Measurements from ENCODE around the gene ADK. TPM values are rescaled to one million over a fixed set of nuclear protein-coding genes. Genes with fewer than 3 reads are reported as not detected.
"Not testable (repeated sequence)": the region's sequence is repeated elsewhere in the genome, so short reads cannot be mapped to it uniquely, and the experiment has no call there.

The ADK gene
- total RNA-seq, 1 donor from 2014 or later = 62.0 TPM

GRCh38 chr10:74343804-74344203, 192.8 kb downstream of the ADK start:
- Mint-ChIP-seq H3K4me3 (ENCODE audit: unreplicated experiment) (no peak overlapping the region), H3K9me3 (ENCODE audit: unreplicated experiment) (peaks cover 8% of the 10 kb centered on the region), H3K27ac (ENCODE audit: unreplicated experiment) (no peak overlapping the region), H3K27me3 (ENCODE audit: low read depth, unreplicated experiment) (no peaks in the 10 kb centered on the region), H3K4me1 (ENCODE audit: low read depth, unreplicated experiment) (peaks cover 1% of the 10 kb centered on the region), H3K36me3 (ENCODE audit: low read depth, unreplicated experiment) (peaks cover 27% of the 10 kb centered on the region)
- no peak overlapping the region for H3K4me3 ChIP-seq (ENCODE audit: insufficient read depth, low read depth, low read length)
- H3K27ac ChIP-seq (ENCODE audit: low read depth, low read length) = no peak overlapping the region
- no peak overlapping the region for H2AFZ ChIP-seq (ENCODE audit: low read depth, low read length)
- H3K9me3 ChIP-seq (ENCODE audit: insufficient read depth, low read depth, low read length) = no peaks in the 10 kb centered on the region
- no peak for FAIRE-seq
- no peaks in the 10 kb centered on the region for H3K27me3 ChIP-seq (ENCODE audit: insufficient read depth, low read length)
- DNase-seq (ENCODE audit: low read depth) = no peak
- H3K4me2 ChIP-seq (ENCODE audit: low read length) = no peak overlapping the region
- H3K36me3 ChIP-seq (ENCODE audit: insufficient read depth, low read length) = peaks cover 2% of the 10 kb centered on the region
- no peaks in the 10 kb centered on the region for H3K4me1 ChIP-seq (ENCODE audit: insufficient read depth, low read length)
- H3K79me2 ChIP-seq (ENCODE audit: insufficient read depth, low read length) = peaks cover 4% of the 10 kb centered on the region
- no peaks in the 10 kb centered on the region for H4K20me1 ChIP-seq (ENCODE audit: insufficient read depth, low read length)
- no peak for TF ChIP-seq EZH2 (IDR thresholded peaks at IDR 0.05; ENCODE audit: insufficient read depth, low read length)
- TF ChIP-seq, protein P1, sequence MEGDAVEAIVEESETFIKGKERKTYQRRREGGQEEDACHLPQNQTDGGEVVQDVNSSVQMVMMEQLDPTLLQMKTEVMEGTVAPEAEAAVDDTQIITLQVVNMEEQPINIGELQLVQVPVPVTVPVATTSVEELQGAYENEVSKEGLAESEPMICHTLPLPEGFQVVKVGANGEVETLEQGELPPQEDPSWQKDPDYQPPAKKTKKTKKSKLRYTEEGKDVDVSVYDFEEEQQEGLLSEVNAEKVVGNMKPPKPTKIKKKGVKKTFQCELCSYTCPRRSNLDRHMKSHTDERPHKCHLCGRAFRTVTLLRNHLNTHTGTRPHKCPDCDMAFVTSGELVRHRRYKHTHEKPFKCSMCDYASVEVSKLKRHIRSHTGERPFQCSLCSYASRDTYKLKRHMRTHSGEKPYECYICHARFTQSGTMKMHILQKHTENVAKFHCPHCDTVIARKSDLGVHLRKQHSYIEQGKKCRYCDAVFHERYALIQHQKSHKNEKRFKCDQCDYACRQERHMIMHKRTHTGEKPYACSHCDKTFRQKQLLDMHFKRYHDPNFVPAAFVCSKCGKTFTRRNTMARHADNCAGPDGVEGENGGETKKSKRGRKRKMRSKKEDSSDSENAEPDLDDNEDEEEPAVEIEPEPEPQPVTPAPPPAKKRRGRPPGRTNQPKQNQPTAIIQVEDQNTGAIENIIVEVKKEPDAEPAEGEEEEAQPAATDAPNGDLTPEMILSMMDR (IDR thresholded peaks at IDR 0.05; ENCODE audit: insufficient read depth, low read depth, low read length) = no peak
- H3K9ac ChIP-seq (ENCODE audit: low read length) = no peak overlapping the region

DNA sequence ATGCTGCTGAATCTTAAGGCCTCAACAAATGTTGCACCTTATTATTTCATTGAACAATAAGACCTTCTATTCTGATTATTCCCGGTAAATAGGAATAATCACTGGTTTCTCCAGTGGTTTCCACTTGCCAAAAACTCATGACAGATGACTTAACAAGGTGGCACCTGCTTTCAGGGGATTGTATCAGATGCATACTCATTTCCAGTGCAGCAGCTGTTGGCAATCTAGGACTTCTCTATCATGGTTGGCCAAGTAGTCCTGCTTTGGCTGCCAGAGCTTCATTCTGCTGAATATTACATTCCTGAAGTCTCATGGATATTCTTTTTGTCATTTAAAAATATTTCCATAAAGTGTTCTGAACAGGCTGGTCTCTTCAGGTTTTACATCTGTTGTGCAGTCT, 193.3 kb downstream of the ADK start:
- H3K36me3 ChIP-seq (ENCODE audit: insufficient read depth, low read length) = peaks cover 2% of the 10 kb centered on the region
- no peaks in the 10 kb centered on the region for H3K27me3 Mint-ChIP-seq (ENCODE audit: low read depth, unreplicated experiment)
- no peak overlapping the region for H3K9ac ChIP-seq (ENCODE audit: low read length)
- H3K4me1 ChIP-seq (ENCODE audit: insufficient read depth, low read length) = no peaks in the 10 kb centered on the region
- no peak for TF ChIP-seq EZH2 (IDR thresholded peaks at IDR 0.05; ENCODE audit: insufficient read depth, low read length)
- TF ChIP-seq, protein P1 (IDR thresholded peaks at IDR 0.05; ENCODE audit: insufficient read depth, low read depth, low read length) = no peak
- H3K36me3 Mint-ChIP-seq (ENCODE audit: low read depth, unreplicated experiment) = peaks cover 30% of the 10 kb centered on the region
- DNase-seq (ENCODE audit: low read depth) (no peak), FAIRE-seq (no peak)
- H3K4me3 ChIP-seq (ENCODE audit: insufficient read depth, low read depth, low read length) = no peak overlapping the region
- H3K4me3 Mint-ChIP-seq (ENCODE audit: unreplicated experiment) = no peak overlapping the region
- H2AFZ ChIP-seq (ENCODE audit: low read depth, low read length) = no peak overlapping the region
- peaks cover 4% of the 10 kb centered on the region for H3K79me2 ChIP-seq (ENCODE audit: insufficient read depth, low read length)
- peaks cover 8% of the 10 kb centered on the region for H3K9me3 Mint-ChIP-seq (ENCODE audit: unreplicated experiment)
- no peak overlapping the region for H3K27ac ChIP-seq (ENCODE audit: low read depth, low read length)
- H3K27me3 ChIP-seq (ENCODE audit: insufficient read depth, low read length) = no peaks in the 10 kb centered on the region
- no peak overlapping the region for H3K27ac Mint-ChIP-seq (ENCODE audit: unreplicated experiment)
- no peaks in the 10 kb centered on the region for H3K9me3 ChIP-seq (ENCODE audit: insufficient read depth, low read depth, low read length)
- no peak overlapping the region for H3K4me2 ChIP-seq (ENCODE audit: low read length)
- peaks cover 1% of the 10 kb centered on the region for H3K4me1 Mint-ChIP-seq (ENCODE audit: low read depth, unreplicated experiment)
- no peaks in the 10 kb centered on the region for H4K20me1 ChIP-seq (ENCODE audit: insufficient read depth, low read length)

DNA sequence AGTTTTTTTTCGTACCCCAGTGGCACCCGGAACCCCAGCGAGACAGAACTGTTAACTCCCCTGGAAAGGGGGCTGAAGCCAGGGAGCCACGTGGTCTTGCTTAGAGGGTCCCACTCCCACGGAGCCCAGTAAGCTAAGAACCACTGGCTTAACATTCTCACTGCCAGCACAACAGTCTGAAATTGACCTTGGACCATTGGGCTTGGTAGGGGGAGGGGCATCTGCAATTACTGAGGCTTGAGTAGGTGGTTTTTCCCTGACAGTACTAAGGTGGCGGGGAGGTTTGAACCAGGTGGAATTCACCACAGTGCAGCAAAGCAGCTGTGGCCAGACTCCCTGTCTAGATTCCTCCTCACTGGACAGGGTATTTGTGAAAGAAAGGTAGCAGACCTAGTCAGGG, 196.5 kb downstream of the ADK start:
- Histone ChIP-seq H3K4me2 (ENCODE audit: low read length) (no peak overlapping the region), H3K36me3 (ENCODE audit: insufficient read depth, low read length) (peaks cover 2% of the 10 kb centered on the region), H3K79me2 (ENCODE audit: insufficient read depth, low read length) (peaks cover 4% of the 10 kb centered on the region), H3K9me3 (ENCODE audit: insufficient read depth, low read depth, low read length) (no peaks in the 10 kb centered on the region), H3K4me3 (ENCODE audit: insufficient read depth, low read depth, low read length) (no peak overlapping the region), H3K27me3 (ENCODE audit: insufficient read depth, low read length) (no peaks in the 10 kb centered on the region), H2AFZ (ENCODE audit: low read depth, low read length) (no peak overlapping the region), H3K27ac (ENCODE audit: low read depth, low read length) (no peak overlapping the region), H4K20me1 (ENCODE audit: insufficient read depth, low read length) (no peaks in the 10 kb centered on the region), H3K4me1 (ENCODE audit: insufficient read depth, low read length) (no peaks in the 10 kb centered on the region), H3K9ac (ENCODE audit: low read length) (no peak overlapping the region)
- no peak for TF ChIP-seq EZH2 (IDR thresholded peaks at IDR 0.05; ENCODE audit: insufficient read depth, low read length)
- TF ChIP-seq, protein P1 (IDR thresholded peaks at IDR 0.05; ENCODE audit: insufficient read depth, low read depth, low read length) = no peak
- Mint-ChIP-seq H3K4me1 (ENCODE audit: low read depth, unreplicated experiment) (no peaks in the 10 kb centered on the region), H3K9me3 (ENCODE audit: unreplicated experiment) (peaks cover 9% of the 10 kb centered on the region), H3K27me3 (ENCODE audit: low read depth, unreplicated experiment) (no peaks in the 10 kb centered on the region), H3K36me3 (ENCODE audit: low read depth, unreplicated experiment) (peaks cover 34% of the 10 kb centered on the region), H3K27ac (ENCODE audit: unreplicated experiment) (no peak overlapping the region), H3K4me3 (ENCODE audit: unreplicated experiment) (no peak overlapping the region)
- no peak for FAIRE-seq
- DNase-seq (ENCODE audit: low read depth) = no peak

DNA sequence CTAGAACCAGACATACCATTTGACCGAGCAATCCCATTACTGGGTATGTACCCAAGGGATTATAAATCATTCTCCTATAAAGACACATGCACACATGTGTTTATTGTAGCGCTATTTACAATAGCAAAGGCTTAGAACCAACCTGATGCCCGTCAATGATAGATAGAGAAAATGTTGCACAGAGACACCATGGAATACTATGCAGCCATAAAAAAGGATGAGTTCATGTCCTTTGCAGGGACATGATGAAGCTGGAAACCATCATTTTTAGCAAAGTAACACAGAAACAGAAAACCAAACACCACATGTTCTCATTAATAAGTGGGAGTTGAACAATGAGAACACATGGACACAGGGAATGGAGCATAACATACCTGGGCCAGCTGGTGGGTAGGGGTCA, 202.0 kb downstream of the ADK start:
- H3K36me3 Mint-ChIP-seq (ENCODE audit: low read depth, unreplicated experiment) = peaks cover 13% of the 10 kb centered on the region
- not testable (repeated sequence) for H3K36me3 ChIP-seq (ENCODE audit: insufficient read depth, low read length); H3K27ac Mint-ChIP-seq (ENCODE audit: unreplicated experiment); FAIRE-seq; H3K9me3 ChIP-seq (ENCODE audit: insufficient read depth, low read depth, low read length); H3K4me1 ChIP-seq (ENCODE audit: insufficient read depth, low read length); H2AFZ ChIP-seq (ENCODE audit: low read depth, low read length); H3K27ac ChIP-seq (ENCODE audit: low read depth, low read length); H3K9ac ChIP-seq (ENCODE audit: low read length); H4K20me1 ChIP-seq (ENCODE audit: insufficient read depth, low read length); H3K4me3 ChIP-seq (ENCODE audit: insufficient read depth, low read depth, low read length); H3K79me2 ChIP-seq (ENCODE audit: insufficient read depth, low read length); DNase-seq (ENCODE audit: low read depth); H3K27me3 Mint-ChIP-seq (ENCODE audit: low read depth, unreplicated experiment); H3K4me2 ChIP-seq (ENCODE audit: low read length); H3K9me3 Mint-ChIP-seq (ENCODE audit: unreplicated experiment); H3K27me3 ChIP-seq (ENCODE audit: insufficient read depth, low read length); H3K4me1 Mint-ChIP-seq (ENCODE audit: low read depth, unreplicated experiment); H3K4me3 Mint-ChIP-seq (ENCODE audit: unreplicated experiment)
